CD4-positive, alpha-beta T cell (primary cell): ENCODE data around the gene TMEM131. TPM values are rescaled to one million over a fixed set of nuclear protein-coding genes. Genes with fewer than 3 reads are reported as not detected.

Experiments
- ATAC-seq: fragments of 200-7000 bp; cut with Tn5 transposase; one replicate; pipeline ENCODE4 v1.10.0; 2022; ENCODE audit warnings: mild to moderate bottlenecking; ENCODE audit not compliant: poor library complexity
- CTCF ChIA-PET: fragments of 350-600 bp; sonication (Branson Sonifier 250); formaldehyde crosslinking; loops from one replicate; lab custom pipeline; 2021; ENCODE audit warnings: antibody characterized with exemption, inconsistent platforms; lab: Charles Lee
- POLR2A ChIA-PET: fragments of 350-600 bp; sonication (Branson Sonifier 250); formaldehyde crosslinking; loops from one replicate; lab custom pipeline; 2021; ENCODE audit warnings: antibody characterized with exemption, inconsistent platforms; lab: Charles Lee
- DNase-seq, 14 experiments: peaks; one replicate each; pipeline ENCODE4 v3.0.0-alpha.2; 2013 to 2020; ENCODE audit warnings: mixed read lengths in 2 of 14
- H3K27ac ChIP-seq, 2 donors: one replicate each; pipeline versions ENCODE4 v1.5.1 to v1.7.0; 2013; ENCODE audit warnings: low read length in 2 of 2, low read depth in 1 of 2, mild to moderate bottlenecking in 1 of 2
- H3K27me3 ChIP-seq, 2 experiments: 1 replicate in 1 of 2; 2 replicates in 1 of 2; pipeline versions ENCODE4 v1.6.1 to v1.7.0; 2013; ENCODE audit warnings: low read length in 2 of 2, control low read depth in 1 of 2, mild to moderate bottlenecking in 1 of 2, moderate library complexity in 1 of 2; ENCODE audit not compliant: insufficient read depth in 2 of 2, control insufficient read depth in 1 of 2
- H3K36me3 ChIP-seq: one replicate; pipeline ENCODE4 v1.6.1; 2013; ENCODE audit warnings: low read length, control low read depth; ENCODE audit not compliant: insufficient read depth
- H3K4me1 ChIP-seq: one replicate; pipeline ENCODE4 v1.6.1; 2013; ENCODE audit warnings: low read length, control low read depth; ENCODE audit not compliant: insufficient read depth
- H3K4me3 ChIP-seq: one replicate; pipeline ENCODE4 v1.5.1; 2013; ENCODE audit warnings: mild to moderate bottlenecking, low read length, moderate library complexity
- H3K9me3 ChIP-seq, 2 experiments: 1 replicate in 1 of 2; 2 replicates in 1 of 2; pipeline versions ENCODE4 v1.6.1 to v1.7.0; 2013; ENCODE audit warnings: low read length in 2 of 2, mild to moderate bottlenecking in 2 of 2, control low read depth in 1 of 2, moderate library complexity in 1 of 2; ENCODE audit not compliant: control insufficient read depth in 1 of 2, insufficient read depth in 1 of 2
- H3K27ac Mint-ChIP-seq: one replicate; pipeline ENCODE4 v1.8.0; 2020; ENCODE audit warnings: mixed read lengths
- H3K27me3 Mint-ChIP-seq: one replicate; pipeline ENCODE4 v1.8.0; 2021; ENCODE audit warnings: mixed read lengths
- H3K36me3 Mint-ChIP-seq: one replicate; pipeline ENCODE4 v1.8.0; 2021; ENCODE audit warnings: low read depth, mixed read lengths
- H3K4me1 Mint-ChIP-seq: one replicate; pipeline ENCODE4 v1.8.0; 2021; ENCODE audit warnings: low read depth, mixed read lengths
- H3K4me3 Mint-ChIP-seq: one replicate; pipeline ENCODE4 v1.8.0; 2020; ENCODE audit warnings: mild to moderate bottlenecking, mixed read lengths
- H3K9me3 Mint-ChIP-seq: one replicate; pipeline ENCODE4 v1.8.0; 2020; ENCODE audit warnings: mixed read lengths
- intact Hi-C, 2 experiments: fragments of 100-400 bp; cut with DNase I in 1 of 2; cut with micrococcal nuclease in 1 of 2; formaldehyde crosslinking; loops; one replicate each; pipeline versions ENCODE4 v1.15.1 to v1.9.0; 2023 to 2025; cut with DNase I, micrococcal nuclease
- total RNA-seq, 174 experiments: library from RNA in 2 of 174; stranded (reverse) in 2 of 174; gene quantifications; one replicate each; pipeline ENCODE4 v1.2.3 and lab custom pipeline; 2021 to 2026
- TF ChIP-seq, protein P1 (sequence below): fragments of 200-600 bp; IDR thresholded peaks from one replicate; pipeline ENCODE4 v1.8.0; 2022; ENCODE audit warnings: antibody characterized with exemption, mild to moderate bottlenecking

Gene TMEM131
- total RNA-seq, 2 experiments from 2014 or later, result 29.2 to 33.6 TPM

GRCh38 chr2:97906307-97906706 lies 89.4 kb downstream of the TMEM131 start:
- Mint-ChIP-seq H3K9me3 (no peaks in the 10 kb centered on the region), H3K4me3 (no peak overlapping the region), H3K27ac (no peak overlapping the region), H3K27me3 (no peaks in the 10 kb centered on the region), H3K36me3 (peaks cover 84% of the 10 kb centered on the region), H3K4me1 (peaks cover 9% of the 10 kb centered on the region)
- Histone ChIP-seq H3K4me3 (no peak overlapping the region), H3K27ac (no peak overlapping the region), H3K36me3 (peaks cover 21% of the 10 kb centered on the region), H3K4me1 (no peaks in the 10 kb centered on the region), H3K27me3 (no peaks in the 10 kb centered on the region), H3K9me3 (no peaks in the 10 kb centered on the region)
- ChIA-PET CTCF (no interaction called here), POLR2A (no interaction called here)
- DNase-seq (no peak), ATAC-seq (no peak)
- TF ChIP-seq, protein P1, sequence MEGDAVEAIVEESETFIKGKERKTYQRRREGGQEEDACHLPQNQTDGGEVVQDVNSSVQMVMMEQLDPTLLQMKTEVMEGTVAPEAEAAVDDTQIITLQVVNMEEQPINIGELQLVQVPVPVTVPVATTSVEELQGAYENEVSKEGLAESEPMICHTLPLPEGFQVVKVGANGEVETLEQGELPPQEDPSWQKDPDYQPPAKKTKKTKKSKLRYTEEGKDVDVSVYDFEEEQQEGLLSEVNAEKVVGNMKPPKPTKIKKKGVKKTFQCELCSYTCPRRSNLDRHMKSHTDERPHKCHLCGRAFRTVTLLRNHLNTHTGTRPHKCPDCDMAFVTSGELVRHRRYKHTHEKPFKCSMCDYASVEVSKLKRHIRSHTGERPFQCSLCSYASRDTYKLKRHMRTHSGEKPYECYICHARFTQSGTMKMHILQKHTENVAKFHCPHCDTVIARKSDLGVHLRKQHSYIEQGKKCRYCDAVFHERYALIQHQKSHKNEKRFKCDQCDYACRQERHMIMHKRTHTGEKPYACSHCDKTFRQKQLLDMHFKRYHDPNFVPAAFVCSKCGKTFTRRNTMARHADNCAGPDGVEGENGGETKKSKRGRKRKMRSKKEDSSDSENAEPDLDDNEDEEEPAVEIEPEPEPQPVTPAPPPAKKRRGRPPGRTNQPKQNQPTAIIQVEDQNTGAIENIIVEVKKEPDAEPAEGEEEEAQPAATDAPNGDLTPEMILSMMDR, result no peak
- intact Hi-C loops, result no loop called here

DNA sequence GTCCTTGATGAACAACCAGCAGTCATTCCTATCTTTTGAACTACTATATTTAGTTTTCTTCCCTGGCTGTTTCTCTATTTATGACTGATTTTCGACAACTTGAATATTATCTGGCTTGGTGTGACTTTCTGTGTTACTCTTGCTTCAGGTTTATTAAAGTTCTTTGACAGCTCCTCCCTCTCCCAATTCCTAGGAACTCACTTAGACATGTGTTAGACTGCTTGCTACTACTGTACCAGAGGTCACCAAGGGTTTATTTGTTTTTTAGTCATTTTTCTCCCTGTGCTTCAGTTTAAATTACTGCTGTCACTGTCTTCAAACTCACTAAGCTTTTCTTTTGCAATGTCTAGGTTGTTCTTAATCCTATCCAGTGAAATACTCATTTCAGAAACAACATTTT lies 90.5 kb downstream of the TMEM131 start:
- Mint-ChIP-seq H3K36me3 (peaks cover 84% of the 10 kb centered on the region), H3K4me3 (no peak overlapping the region), H3K27ac (no peak overlapping the region), H3K27me3 (no peaks in the 10 kb centered on the region), H3K9me3 (no peaks in the 10 kb centered on the region), H3K4me1 (peaks cover 3% of the 10 kb centered on the region)
- ATAC-seq (no peak), DNase-seq (no peak)
- H3K9me3 ChIP-seq, result no peaks in the 10 kb centered on the region
- H3K27me3 ChIP-seq, result no peaks in the 10 kb centered on the region
- intact Hi-C loops, result no loop called here
- no peak overlapping the region for H3K4me3 ChIP-seq
- TF ChIP-seq, protein P1, result no peak
- peaks cover 21% of the 10 kb centered on the region for H3K36me3 ChIP-seq
- POLR2A ChIA-PET, result no interaction called here
- CTCF ChIA-PET, result no interaction called here
- H3K27ac ChIP-seq, result no peak overlapping the region
- no peaks in the 10 kb centered on the region for H3K4me1 ChIP-seq

DNA sequence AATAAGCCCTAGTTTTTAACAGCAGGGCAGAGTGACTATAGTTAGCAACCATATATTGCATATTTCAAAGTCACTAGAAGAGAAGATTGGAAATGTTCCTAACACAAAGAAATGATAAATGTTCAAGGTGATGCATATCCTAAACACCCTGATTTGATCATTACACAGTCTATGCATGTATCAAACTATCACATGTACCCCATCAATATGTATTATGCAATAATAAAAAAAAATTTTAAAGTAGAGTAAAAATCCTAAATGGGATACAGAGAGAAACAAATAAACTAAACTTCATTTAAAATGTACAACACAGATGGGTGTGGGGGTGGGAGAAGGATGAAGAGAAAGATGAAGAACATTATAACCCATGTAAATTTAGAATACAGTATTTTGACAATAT lies 93.9 kb downstream of the TMEM131 start:
- intact Hi-C loops, result no loop called here
- Histone ChIP-seq H3K36me3 (peaks cover 8% of the 10 kb centered on the region), H3K9me3 (no peaks in the 10 kb centered on the region), H3K27ac (no peak overlapping the region), H3K27me3 (no peaks in the 10 kb centered on the region), H3K4me1 (no peaks in the 10 kb centered on the region), H3K4me3 (no peak overlapping the region)
- Mint-ChIP-seq H3K36me3 (peaks cover 74% of the 10 kb centered on the region), H3K4me1 (no peaks in the 10 kb centered on the region), H3K9me3 (no peaks in the 10 kb centered on the region), H3K27me3 (no peaks in the 10 kb centered on the region), H3K4me3 (no peak overlapping the region), H3K27ac (no peak overlapping the region)
- ChIA-PET CTCF (no interaction called here), POLR2A (no interaction called here)
- DNase-seq (no peak), ATAC-seq (no peak)
- TF ChIP-seq, protein P1, result no peak
